GM18508 (cell line): ENCODE data around the gene PRMT2.
"Not testable (repeated sequence)": the region's sequence is repeated elsewhere in the genome, so short reads cannot be mapped to it uniquely, and the experiment has no call there.

ENCODE experiments used
- ATAC-seq: cut with Tn5 transposase; IDR thresholded peaks from one replicate; pipeline ENCODE4 v1.9.1; 2021; ENCODE audit warnings: moderate number of reproducible peaks; ENCODE audit not compliant: insufficient read depth, unreplicated experiment

PRMT2 gene

GRCh38 chr21:46666941-46667740, 31.7 kb downstream of the PRMT2 start:
- ATAC-seq, result no peak

- ATAC-seq, result no peak
These were observed 32.4 kb downstream of the PRMT2 start for GRCh38 chr21:46667741-46668380.

- ATAC-seq, result no peak
These were observed 32.9 kb downstream of the PRMT2 start for GRCh38 chr21:46668381-46668780.

GRCh38 chr21:46668904-46669303, 33.4 kb downstream of the PRMT2 start:
- not testable (repeated sequence) for ATAC-seq

- ATAC-seq, result no peak
These were observed 39.0 kb downstream of the PRMT2 start for GRCh38 chr21:46674430-46675007.

GRCh38 chr21:46675595-46676280, 40.3 kb downstream of the PRMT2 start:
- no peak for ATAC-seq

GRCh38 chr21:46676542-46676941, 41.1 kb downstream of the PRMT2 start:
- ATAC-seq, result not testable (repeated sequence)

GRCh38 chr21:46681593-46681992, 46.1 kb downstream of the PRMT2 start:
- ATAC-seq, result not testable (repeated sequence)

GRCh38 chr21:46698652-46699051, 63.2 kb downstream of the PRMT2 start:
- not testable (repeated sequence) for ATAC-seq

- not testable (repeated sequence) for ATAC-seq
These were observed 63.6 kb downstream of the PRMT2 start for GRCh38 chr21:46699104-46699503.
